Bladder microvascular endothelial cell (primary cell): ENCODE data around the gene RGS8. TPM values are rescaled to one million over a fixed set of nuclear protein-coding genes. Genes with fewer than 3 reads are reported as not detected.

Experiments used
- total RNA-seq: library from RNA; depleted of rRNA; stranded (reverse); fragments of >200 nt; gene quantifications from 2 replicates; pipeline ENCODE4 v1.2.3, GENCODE V29; 2014

RGS8 gene, protein sequence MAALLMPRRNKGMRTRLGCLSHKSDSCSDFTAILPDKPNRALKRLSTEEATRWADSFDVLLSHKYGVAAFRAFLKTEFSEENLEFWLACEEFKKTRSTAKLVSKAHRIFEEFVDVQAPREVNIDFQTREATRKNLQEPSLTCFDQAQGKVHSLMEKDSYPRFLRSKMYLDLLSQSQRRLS
- total RNA-seq, result under 0.01 TPM in 1 of 2 replicates, not detected in the other

DNA sequence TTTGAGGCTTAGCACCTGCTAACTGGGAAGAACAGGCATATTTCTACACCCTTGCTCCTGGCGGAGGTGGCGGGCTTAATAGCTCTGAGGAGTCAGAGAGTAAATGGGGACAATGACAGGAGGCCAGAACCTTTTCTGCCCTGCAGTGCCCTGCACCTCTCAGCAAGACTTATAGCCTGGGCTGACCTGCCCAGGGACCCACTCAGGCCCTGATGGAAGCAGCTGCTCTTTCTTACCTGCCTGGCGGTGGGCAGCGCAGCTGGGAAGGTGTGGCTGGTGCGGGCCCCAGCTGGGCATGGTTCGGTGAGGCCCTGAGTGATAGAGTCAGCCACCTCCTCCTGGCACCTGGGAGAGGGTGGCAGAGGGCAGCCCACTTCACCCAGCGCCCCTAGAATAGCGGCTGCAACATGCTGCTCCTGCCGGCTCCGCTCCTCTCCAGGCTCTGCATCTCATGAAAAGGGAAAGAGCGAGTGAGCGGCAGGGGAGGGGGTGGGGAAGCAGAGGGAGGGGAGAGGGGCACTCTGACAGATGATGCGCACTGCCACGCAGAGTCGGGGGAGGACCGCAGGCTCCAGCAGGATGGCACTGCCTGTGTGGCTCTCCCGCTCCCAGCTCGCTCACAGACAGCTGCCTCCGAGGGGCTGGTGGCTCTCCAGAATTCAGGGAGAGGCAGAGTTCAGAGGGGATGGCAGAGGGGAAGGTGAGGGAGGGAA lies at the start of gene RGS8:
TSS of gene RGS8 (minus strand) at position 472 of the 713 bp plus-strand sequence. CDS start 14,938 bp downstream, outside the sequence.

Other genes with a start within 250 kb of the RGS8 start
- not detected in 2 replicates for gene RGSL1, start 234.4 kb downstream of the RGS8 start, total RNA-seq
- 2.3 TPM in 2 replicates for gene RNASEL, start 95.3 kb downstream of the RGS8 start, total RNA-seq
- 1.1 and 3.9 TPM in 2 replicates for gene RGS16, start 80.2 kb downstream of the RGS8 start, total RNA-seq
- gene NPL, start 105.2 kb upstream of the RGS8 start, total RNA-seq, result 3.9 and 4.4 TPM in 2 replicates
- 144 and 214 TPM in 2 replicates for gene DHX9, start 154.8 kb upstream of the RGS8 start, total RNA-seq